22Rv1 (cell line): ENCODE data around the gene ECT2L.

Source experiments
- CTCF ChIP-seq: fragments of 450-650 bp; IDR thresholded peaks from 2 replicates; pipeline ENCODE4 v1.5.1; 2017; ENCODE audit warnings: mild to moderate bottlenecking
- ZFX ChIP-seq: fragments of 450-650 bp; IDR thresholded peaks from 2 replicates; pipeline ENCODE4 v1.6.1; 2017; ENCODE audit warnings: antibody characterized with exemption, borderline replicate concordance

DNA sequence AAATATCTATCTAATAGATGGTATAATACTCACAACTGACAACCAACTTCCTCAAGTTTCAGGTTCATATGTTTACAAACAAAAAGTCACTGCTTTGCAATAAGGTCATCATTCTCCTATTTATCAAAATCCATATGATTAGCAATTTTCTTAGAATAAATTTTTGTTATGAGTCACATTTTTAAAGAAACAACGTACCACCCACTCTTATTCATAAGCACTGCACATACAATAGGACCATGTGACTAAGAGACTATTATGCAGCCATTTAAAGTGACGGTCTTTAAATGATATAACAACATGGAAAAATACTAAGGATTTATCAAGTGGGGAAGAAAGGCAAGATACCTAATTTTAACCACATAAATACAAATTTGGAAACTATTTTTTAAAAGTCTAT is 152.1 kb downstream of the ECT2L start:
- TF ChIP-seq CTCF = no peak
- no peak for TF ChIP-seq ZFX
